ENCODE measurements around the gene HPSE.

HPSE gene

GRCh38 chr4:83334425-83335241, at the start of gene HPSE:
Gene HPSE, minus strand, starts transcription at chr4:83334848. Its CDS starts 66 bp downstream, at chr4:83334782.
- in situ Hi-C loops (cut with MboI; ENCODE audit: low sequenced_read_pairs) = no loop called here

GRCh38 chr4:83382850-83383249, 48.2 kb upstream of the HPSE start:
- in situ Hi-C loops (cut with MboI; ENCODE audit: low sequenced_read_pairs) = no loop called here

- in situ Hi-C loops (cut with MboI; ENCODE audit: low sequenced_read_pairs) = no loop called here
Observed at GRCh38 chr4:83381173-83381572, 46.5 kb upstream of the HPSE start.

GRCh38 chr4:83378419-83378818, 43.8 kb upstream of the HPSE start:
- in situ Hi-C loops (cut with MboI; ENCODE audit: low sequenced_read_pairs) = no loop called here

GRCh38 chr4:83372931-83373330, 38.3 kb upstream of the HPSE start:
- in situ Hi-C loops (cut with MboI; ENCODE audit: low sequenced_read_pairs) = no loop called here

GRCh38 chr4:83371936-83372335, 37.3 kb upstream of the HPSE start:
- in situ Hi-C loops (cut with MboI; ENCODE audit: low sequenced_read_pairs) = no loop called here

GRCh38 chr4:83371235-83371634, 36.6 kb upstream of the HPSE start:
- in situ Hi-C loops (cut with MboI; ENCODE audit: low sequenced_read_pairs) = no loop called here

GRCh38 chr4:83370640-83370906, 35.9 kb upstream of the HPSE start:
- in situ Hi-C loops (cut with MboI; ENCODE audit: low sequenced_read_pairs) = no loop called here

GRCh38 chr4:83369831-83370639, 35.4 kb upstream of the HPSE start:
- in situ Hi-C loops (cut with MboI; ENCODE audit: low sequenced_read_pairs) = no loop called here

GRCh38 chr4:83364312-83364711, 29.7 kb upstream of the HPSE start:
- in situ Hi-C loops (cut with MboI; ENCODE audit: low sequenced_read_pairs) = no loop called here

- in situ Hi-C loops (cut with MboI; ENCODE audit: low sequenced_read_pairs) = no loop called here
Observed at GRCh38 chr4:83362492-83363329, 28.1 kb upstream of the HPSE start.

- in situ Hi-C loops (cut with MboI; ENCODE audit: low sequenced_read_pairs) = no loop called here
Observed at GRCh38 chr4:83361416-83362103, 26.9 kb upstream of the HPSE start.

GRCh38 chr4:83360018-83360417, 25.4 kb upstream of the HPSE start:
- in situ Hi-C loops (cut with MboI; ENCODE audit: low sequenced_read_pairs) = no loop called here

- in situ Hi-C loops (cut with MboI; ENCODE audit: low sequenced_read_pairs) = no loop called here
Observed at GRCh38 chr4:83358410-83358809, 23.8 kb upstream of the HPSE start.

- in situ Hi-C loops (cut with MboI; ENCODE audit: low sequenced_read_pairs) = no loop called here
Observed at GRCh38 chr4:83356899-83357661, 22.4 kb upstream of the HPSE start.

- in situ Hi-C loops (cut with MboI; ENCODE audit: low sequenced_read_pairs) = no loop called here
Observed at GRCh38 chr4:83353516-83353915, 18.9 kb upstream of the HPSE start.

GRCh38 chr4:83348074-83348473, 13.4 kb upstream of the HPSE start:
- in situ Hi-C loops (cut with MboI; ENCODE audit: low sequenced_read_pairs) = no loop called here

- in situ Hi-C loops (cut with MboI; ENCODE audit: low sequenced_read_pairs) = no loop called here
Observed at GRCh38 chr4:83342476-83342875, 7.8 kb upstream of the HPSE start.

- in situ Hi-C loops (cut with MboI; ENCODE audit: low sequenced_read_pairs) = no loop called here
Observed at GRCh38 chr4:83340692-83341343, 6.2 kb upstream of the HPSE start.

GRCh38 chr4:83339573-83339972, 4.9 kb upstream of the HPSE start:
- in situ Hi-C loops (cut with MboI; ENCODE audit: low sequenced_read_pairs) = no loop called here

Measured in hTERT RPE-1 (cell line).